Endodermal cell (in vitro differentiated cells): ENCODE data around the gene PARP3. TPM values are rescaled to one million over a fixed set of nuclear protein-coding genes. Genes with fewer than 3 reads are reported as not detected.

Experiments used
- DNase-seq: peaks from one replicate; pipeline ENCODE4 v3.0.0-alpha.2; 2017
- H3K27ac ChIP-seq: 2 replicates; pipeline ENCODE4 v1.5.1; 2013; ENCODE audit warnings: mild to moderate bottlenecking, low read depth, low read length, moderate library complexity
- H3K27me3 ChIP-seq: 2 replicates; pipeline ENCODE4 v1.6.1; 2013; ENCODE audit warnings: mild to moderate bottlenecking, low read length, moderate library complexity; ENCODE audit not compliant: insufficient read depth, control insufficient read depth, poor library complexity, severe bottlenecking
- H3K36me3 ChIP-seq: 2 replicates; pipeline ENCODE4 v1.7.0; 2013; ENCODE audit warnings: mild to moderate bottlenecking, low read length, moderate library complexity; ENCODE audit not compliant: control insufficient read depth, insufficient read depth
- H3K4me1 ChIP-seq: one replicate; pipeline ENCODE4 v1.7.0; 2013; ENCODE audit warnings: low read length; ENCODE audit not compliant: control insufficient read depth, insufficient read depth
- H3K4me3 ChIP-seq: 2 replicates; pipeline ENCODE4 v1.5.1; 2013; ENCODE audit warnings: mild to moderate bottlenecking, low read length, moderate library complexity
- H3K9ac ChIP-seq: 2 replicates; pipeline ENCODE4 v1.6.1; 2013; ENCODE audit warnings: mild to moderate bottlenecking, low read length, moderate library complexity; ENCODE audit not compliant: poor library complexity, severe bottlenecking; ENCODE audit errors: extremely low read depth
- H3K9me3 ChIP-seq: 2 replicates; pipeline ENCODE4 v1.6.1; 2013; ENCODE audit warnings: mild to moderate bottlenecking, low read length, moderate library complexity; ENCODE audit not compliant: control insufficient read depth
- H3K27ac Mint-ChIP-seq: 2 replicates; pipeline ENCODE4 v1.8.0; 2020; ENCODE audit warnings: mixed read lengths
- H3K27me3 Mint-ChIP-seq: 2 replicates; pipeline ENCODE4 v1.8.0; 2021; ENCODE audit warnings: mild to moderate bottlenecking, mixed read lengths; ENCODE audit not compliant: insufficient read depth
- H3K36me3 Mint-ChIP-seq: 2 replicates; pipeline ENCODE4 v1.8.0; 2020; ENCODE audit warnings: low read depth, mixed read lengths
- H3K4me1 Mint-ChIP-seq: 2 replicates; pipeline ENCODE4 v1.8.0; 2020; ENCODE audit warnings: mixed read lengths
- H3K4me3 Mint-ChIP-seq: 2 replicates; pipeline ENCODE4 v1.8.0; 2020; ENCODE audit warnings: mild to moderate bottlenecking, moderate library complexity, mixed read lengths
- H3K9me3 Mint-ChIP-seq: 2 replicates; pipeline ENCODE4 v1.8.0; 2020; ENCODE audit warnings: mild to moderate bottlenecking, mixed read lengths
- WGBS, 2 experiments: methylation state at CpG; one replicate each; pipeline versions ENCODE4 v1.1.5 to v1.1.7; 2013; ENCODE audit warnings: missing lambda C conversion rate in 2 of 2, mixed read lengths in 1 of 2; ENCODE audit not compliant: insufficient coverage in 1 of 2, insufficient read length in 1 of 2; 5-methylcytosine and 5-hydroxymethylcytosine counted together
- total RNA-seq, 2 donors: library from RNA; stranded (reverse); fragmentation: NEBNext Ultra II Directional in 1 of 2; extraction: Animal tissue kit (Norgen Biotek cat#: 25700) in 1 of 2; gene quantifications; 2 replicates in 1 of 2; 3 replicates in 1 of 2; pipeline ENCODE4 v1.2.1, GENCODE V29; 2021
- TF ChIP-seq, protein P1 (sequence below): fragments of 200-600 bp; sonication (generic); conservative IDR thresholded peaks from 2 replicates; pipeline ENCODE4 v1.5.0; 2021; ENCODE audit warnings: antibody characterized with exemption, mild to moderate bottlenecking

Gene PARP3
- total RNA-seq, 2 donors from 2014 or later, result 4.5 to 5.7 TPM

DNA sequence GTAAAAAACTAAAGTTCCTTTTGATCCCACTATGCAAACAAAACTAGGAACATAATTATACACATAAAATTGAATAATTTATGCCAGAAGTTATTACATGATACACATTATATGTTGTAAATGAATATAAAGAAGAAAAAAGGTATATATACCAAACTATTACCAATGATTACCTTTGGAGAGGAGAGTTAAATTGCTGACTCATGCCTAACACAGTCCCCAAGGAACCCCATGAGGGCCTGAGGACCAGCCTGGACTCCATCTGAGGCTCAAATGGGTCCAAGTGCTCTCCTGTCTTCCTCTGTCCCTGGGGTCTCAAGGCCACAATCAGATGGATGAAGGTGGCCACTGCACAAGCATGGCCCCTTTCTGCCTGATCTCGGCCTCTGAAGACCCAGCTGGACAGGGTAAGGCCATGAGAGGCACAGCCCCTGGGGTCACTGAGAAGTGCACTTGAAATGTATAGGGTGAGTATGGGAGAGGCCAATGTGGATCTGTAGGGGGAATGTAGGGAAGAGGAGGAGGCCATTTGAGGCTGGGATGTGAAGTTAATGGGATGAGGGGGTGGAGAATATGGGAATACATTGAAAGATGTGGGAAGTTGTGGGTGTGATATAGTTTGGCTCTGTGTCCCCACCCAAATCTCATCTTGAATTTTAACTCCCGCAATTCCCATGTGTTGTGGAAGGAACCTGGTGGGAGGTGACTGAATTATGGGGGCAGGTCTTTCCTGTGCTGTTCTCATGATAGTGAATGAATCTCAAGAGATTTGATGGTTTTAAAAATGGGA is 37.9 kb upstream of the PARP3 start:
- 97% methylated on average over 2 of the region's 2 CpGs; no CpG with 5 or more reads in 1 of the 2 experiments for WGBS, 2 experiments

GRCh38 chr3:51908026-51908425 is 34.1 kb upstream of the PARP3 start:
- Mint-ChIP-seq H3K27me3 (peaks cover 4% of the 10 kb centered on the region), H3K4me3 (no peak overlapping the region), H3K27ac (no peak overlapping the region), H3K9me3 (peaks cover 58% of the 10 kb centered on the region), H3K36me3 (peaks cover 21% of the 10 kb centered on the region), H3K4me1 (no peaks in the 10 kb centered on the region)
- TF ChIP-seq, protein P1, sequence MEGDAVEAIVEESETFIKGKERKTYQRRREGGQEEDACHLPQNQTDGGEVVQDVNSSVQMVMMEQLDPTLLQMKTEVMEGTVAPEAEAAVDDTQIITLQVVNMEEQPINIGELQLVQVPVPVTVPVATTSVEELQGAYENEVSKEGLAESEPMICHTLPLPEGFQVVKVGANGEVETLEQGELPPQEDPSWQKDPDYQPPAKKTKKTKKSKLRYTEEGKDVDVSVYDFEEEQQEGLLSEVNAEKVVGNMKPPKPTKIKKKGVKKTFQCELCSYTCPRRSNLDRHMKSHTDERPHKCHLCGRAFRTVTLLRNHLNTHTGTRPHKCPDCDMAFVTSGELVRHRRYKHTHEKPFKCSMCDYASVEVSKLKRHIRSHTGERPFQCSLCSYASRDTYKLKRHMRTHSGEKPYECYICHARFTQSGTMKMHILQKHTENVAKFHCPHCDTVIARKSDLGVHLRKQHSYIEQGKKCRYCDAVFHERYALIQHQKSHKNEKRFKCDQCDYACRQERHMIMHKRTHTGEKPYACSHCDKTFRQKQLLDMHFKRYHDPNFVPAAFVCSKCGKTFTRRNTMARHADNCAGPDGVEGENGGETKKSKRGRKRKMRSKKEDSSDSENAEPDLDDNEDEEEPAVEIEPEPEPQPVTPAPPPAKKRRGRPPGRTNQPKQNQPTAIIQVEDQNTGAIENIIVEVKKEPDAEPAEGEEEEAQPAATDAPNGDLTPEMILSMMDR, result no peak
- Histone ChIP-seq H3K9ac (no peak overlapping the region), H3K9me3 (peaks cover 16% of the 10 kb centered on the region), H3K27ac (no peak overlapping the region), H3K4me3 (no peak overlapping the region), H3K4me1 (no peaks in the 10 kb centered on the region), H3K27me3 (no peaks in the 10 kb centered on the region), H3K36me3 (no peaks in the 10 kb centered on the region)
- DNase-seq, result no peak
- 90% methylated on average over 4 of the region's 4 CpGs; no CpG with 5 or more reads in 1 of the 2 experiments for WGBS, 2 experiments

More for the DNA sequence above, 37.9 kb upstream of the PARP3 start:
- H3K36me3 Mint-ChIP-seq, result peaks cover 21% of the 10 kb centered on the region
- no peaks in the 10 kb centered on the region for H3K4me1 ChIP-seq
- H3K27me3 Mint-ChIP-seq, result peaks cover 4% of the 10 kb centered on the region
- TF ChIP-seq, protein P1, result no peak
- peaks cover 19% of the 10 kb centered on the region for H3K4me1 Mint-ChIP-seq
- H3K9ac ChIP-seq, result no peak overlapping the region
- no peak overlapping the region for H3K4me3 Mint-ChIP-seq
- H3K27me3 ChIP-seq, result no peaks in the 10 kb centered on the region
- DNase-seq, result no peak
- peaks cover 12% of the 10 kb centered on the region for H3K9me3 ChIP-seq
- no peak overlapping the region for H3K27ac Mint-ChIP-seq
- no peak overlapping the region for H3K27ac ChIP-seq
- peaks cover 48% of the 10 kb centered on the region for H3K9me3 Mint-ChIP-seq
- H3K4me3 ChIP-seq, result no peak overlapping the region
- no peaks in the 10 kb centered on the region for H3K36me3 ChIP-seq

GRCh38 chr3:51916418-51916817 is 25.7 kb upstream of the PARP3 start:
- no peak overlapping the region for H3K9ac ChIP-seq
- TF ChIP-seq, protein P1, result no peak
- H3K36me3 Mint-ChIP-seq, result no peaks in the 10 kb centered on the region
- no peak overlapping the region for H3K27ac Mint-ChIP-seq
- 62 to 74% methylated on average over 3 to 5 of the region's 5 CpGs for WGBS, 2 experiments
- H3K9me3 Mint-ChIP-seq, result no peaks in the 10 kb centered on the region
- H3K27ac ChIP-seq, result no peak overlapping the region
- H3K4me1 ChIP-seq, result no peaks in the 10 kb centered on the region
- no peak overlapping the region for H3K4me3 ChIP-seq
- DNase-seq, result no peak
- no peaks in the 10 kb centered on the region for H3K27me3 Mint-ChIP-seq
- H3K4me1 Mint-ChIP-seq, result peaks cover 7% of the 10 kb centered on the region
- H3K27me3 ChIP-seq, result no peaks in the 10 kb centered on the region
- no peaks in the 10 kb centered on the region for H3K9me3 ChIP-seq
- H3K4me3 Mint-ChIP-seq, result no peak overlapping the region
- H3K36me3 ChIP-seq, result no peaks in the 10 kb centered on the region
